CD14-positive monocyte (primary cell): Measurements from ENCODE around the gene FUT8. TPM values are rescaled to one million over a fixed set of nuclear protein-coding genes. Genes with fewer than 3 reads are reported as not detected.

Experiments used
- DNase-seq, 3 donors: peaks; one replicate each; pipeline ENCODE4 v3.0.0-alpha.2; 2011 to 2022
- H2AFZ ChIP-seq: 2 replicates; pipeline ENCODE4 v1.6.0; 2012; ENCODE audit warnings: mild to moderate bottlenecking, low read depth, low read length, inconsistent platforms; ENCODE audit not compliant: insufficient read depth, poor library complexity, severe bottlenecking
- H3K27ac ChIP-seq, 2 donors: 1 replicate in 1 of 2; 2 replicates in 1 of 2; pipeline ENCODE4 v1.5.1; 2012 to 2013; ENCODE audit warnings: low read length in 2 of 2, control low read depth in 1 of 2, inconsistent platforms in 1 of 2, low read depth in 1 of 2, mild to moderate bottlenecking in 1 of 2
- H3K27me3 ChIP-seq, 2 donors: one replicate each; pipeline versions ENCODE4 v1.6.0 to v1.6.1; 2011 to 2013; ENCODE audit warnings: low read length in 2 of 2; ENCODE audit not compliant: control insufficient read depth in 2 of 2, insufficient read depth in 2 of 2
- H3K36me3 ChIP-seq, 2 donors: replicated peaks in 1 of 2; 1 replicate in 1 of 2; 2 replicates in 1 of 2; pipeline versions ENCODE4 v1.5.1 to v1.6.1; 2012 to 2013; ENCODE audit warnings: low read length in 2 of 2, control low read depth in 1 of 2, inconsistent platforms in 1 of 2, mild to moderate bottlenecking in 1 of 2; ENCODE audit not compliant: insufficient read depth in 2 of 2, control insufficient read depth in 1 of 2
- H3K4me1 ChIP-seq, 2 donors: 1 replicate in 1 of 2; 2 replicates in 1 of 2; pipeline versions ENCODE4 v1.5.1 to v1.6.1; 2012 to 2013; ENCODE audit warnings: low read length in 2 of 2, control low read depth in 1 of 2, inconsistent platforms in 1 of 2, mild to moderate bottlenecking in 1 of 2, moderate library complexity in 1 of 2; ENCODE audit not compliant: insufficient read depth in 2 of 2, control insufficient read depth in 1 of 2
- H3K4me2 ChIP-seq: replicated peaks from 2 replicates; pipeline ENCODE3; 2012; ENCODE audit warnings: low read length, moderate library complexity, mild to moderate bottlenecking; ENCODE audit not compliant: poor library complexity, severe bottlenecking; ENCODE audit errors: extremely low read depth
- H3K4me3 ChIP-seq, 3 experiments: fragments of 200-600 bp in 1 of 3; sonication (generic) in 1 of 3; replicated peaks in 1 of 3; 1 replicate in 2 of 3; 2 replicates in 1 of 3; pipeline ENCODE4 v1.5.1; 2011 to 2013; ENCODE audit warnings: low read length in 3 of 3, mild to moderate bottlenecking in 3 of 3, control low read depth in 2 of 3, low read depth in 2 of 3, inconsistent platforms in 1 of 3, moderate library complexity in 1 of 3
- H3K79me2 ChIP-seq: 2 replicates; pipeline ENCODE4 v1.6.0; 2012; ENCODE audit warnings: mild to moderate bottlenecking, control low read depth, inconsistent platforms, low read length, moderate library complexity; ENCODE audit not compliant: insufficient read depth
- H3K9ac ChIP-seq: 2 replicates; pipeline ENCODE4 v1.6.0; 2017; ENCODE audit warnings: low read length, mild to moderate bottlenecking; ENCODE audit not compliant: insufficient read depth, poor library complexity, severe bottlenecking
- H3K9me3 ChIP-seq, 2 donors: replicated peaks in 1 of 2; 1 replicate in 1 of 2; 2 replicates in 1 of 2; pipeline versions ENCODE4 v1.5.1 to v1.6.1; 2012 to 2013; ENCODE audit warnings: low read length in 2 of 2, control low read depth in 1 of 2; ENCODE audit not compliant: control insufficient read depth in 1 of 2, insufficient read depth in 1 of 2
- H4K20me1 ChIP-seq: 2 replicates; pipeline ENCODE4 v1.6.0; 2012; ENCODE audit warnings: mild to moderate bottlenecking, low read length, control low read depth, moderate library complexity; ENCODE audit not compliant: insufficient read depth
- H3K27ac Mint-ChIP-seq, 7 donors: one replicate each; pipeline ENCODE4 v1.8.0; 2020; ENCODE audit warnings: mild to moderate bottlenecking in 7 of 7, mixed read lengths in 7 of 7, moderate library complexity in 6 of 7, inconsistent platforms in 2 of 7
- H3K27me3 Mint-ChIP-seq, 3 donors: one replicate each; pipeline ENCODE4 v1.8.0; 2021 to 2022; ENCODE audit warnings: low read depth in 3 of 3, mild to moderate bottlenecking in 3 of 3, mixed read lengths in 3 of 3, moderate library complexity in 3 of 3, inconsistent platforms in 1 of 3
- H3K36me3 Mint-ChIP-seq, 2 donors: one replicate each; pipeline ENCODE4 v1.8.0; 2020; ENCODE audit warnings: mixed read lengths in 2 of 2, inconsistent platforms in 1 of 2, mild to moderate bottlenecking in 1 of 2
- H3K4me1 Mint-ChIP-seq: one replicate; pipeline ENCODE4 v1.8.0; 2020; ENCODE audit warnings: mild to moderate bottlenecking, mixed read lengths
- H3K4me3 Mint-ChIP-seq, 2 donors: one replicate each; pipeline ENCODE4 v1.8.0; 2020; ENCODE audit warnings: mild to moderate bottlenecking in 2 of 2, mixed read lengths in 2 of 2, moderate library complexity in 1 of 2
- H3K9me3 Mint-ChIP-seq, 7 donors: one replicate each; pipeline ENCODE4 v1.8.0; 2020 to 2022; ENCODE audit warnings: mixed read lengths in 7 of 7, mild to moderate bottlenecking in 6 of 7, moderate library complexity in 6 of 7, inconsistent platforms in 2 of 7
- WGBS: methylation state at CpG from one replicate; pipeline ENCODE4 v1.1.5; 2013; ENCODE audit warnings: missing lambda C conversion rate; ENCODE audit not compliant: insufficient coverage; 5-methylcytosine and 5-hydroxymethylcytosine counted together
- intact Hi-C, 2 donors: fragments of 100-400 bp; cut with micrococcal nuclease; formaldehyde crosslinking; loops; one replicate each; pipeline versions ENCODE4 v1.15.0 to v1.15.1; 2023
- polyA plus RNA-seq, 3 donors: library from polyadenylated mRNA; depleted of rRNA in 1 of 3; unstranded in 2 of 3; stranded (reverse) in 1 of 3; fragments of 300-500 nt in 2 of 3; fragments of >200 nt in 1 of 3; fragmentation: Illumina TruSeq in 2 of 3; gene quantifications; 1 replicate in 2 of 3; 2 replicates in 1 of 3; pipeline ENCODE4 v1.2.3, GENCODE V29; 2012 to 2021
- TF ChIP-seq, protein P1 (sequence below): fragments of 200-600 bp; IDR thresholded peaks from one replicate; pipeline ENCODE4 v1.8.0; 2022; ENCODE audit warnings: antibody characterized with exemption, mild to moderate bottlenecking

The FUT8 gene
- polyA plus RNA-seq, 3 donors, result 1.6 to 5.1 (median 5.0) TPM

DNA sequence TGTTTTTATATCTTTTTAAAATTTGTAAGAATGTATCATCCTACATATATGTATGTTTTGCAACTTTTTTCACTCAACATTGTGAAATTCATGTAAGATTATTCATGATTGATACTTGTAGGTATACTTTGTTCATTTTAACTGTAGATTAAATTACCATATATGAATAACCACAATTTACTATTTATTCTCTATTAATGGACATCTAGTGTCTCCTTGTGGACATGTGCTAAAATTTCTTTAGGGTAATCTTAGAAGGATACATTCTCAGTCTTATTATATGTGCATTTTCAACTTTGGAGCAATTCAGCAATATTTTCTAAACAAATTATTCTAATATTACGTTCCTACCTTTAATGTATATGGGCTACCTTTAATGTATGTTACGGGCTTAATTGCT is 192.4 kb downstream of the FUT8 start:
- no peaks in the 10 kb centered on the region for H4K20me1 ChIP-seq
- no peaks in the 10 kb centered on the region for H3K27me3 ChIP-seq
- H3K27ac ChIP-seq, result no peak overlapping the region
- Mint-ChIP-seq H3K27me3 (no peaks in the 10 kb centered on the region), H3K4me1 (no peaks in the 10 kb centered on the region), H3K4me3 (no peak overlapping the region), H3K27ac (no peak overlapping the region), H3K9me3 (peaks cover 0 to 2% (median 0%) of the 10 kb centered on the region in 7 donors), H3K36me3 (no peaks in the 10 kb centered on the region)
- H3K4me2 ChIP-seq, result no peak overlapping the region
- DNase-seq, result no peak
- intact Hi-C loops, result no loop called here
- no peak overlapping the region for H3K4me3 ChIP-seq
- no peaks in the 10 kb centered on the region for H3K4me1 ChIP-seq
- no peak overlapping the region for H2AFZ ChIP-seq
- no peak overlapping the region for H3K9ac ChIP-seq
- H3K9me3 ChIP-seq, result no peaks in the 10 kb centered on the region
- no CpG with 5 or more reads among the region's 2 CpGs for WGBS
- H3K79me2 ChIP-seq, result no peaks in the 10 kb centered on the region
- TF ChIP-seq, protein P1, sequence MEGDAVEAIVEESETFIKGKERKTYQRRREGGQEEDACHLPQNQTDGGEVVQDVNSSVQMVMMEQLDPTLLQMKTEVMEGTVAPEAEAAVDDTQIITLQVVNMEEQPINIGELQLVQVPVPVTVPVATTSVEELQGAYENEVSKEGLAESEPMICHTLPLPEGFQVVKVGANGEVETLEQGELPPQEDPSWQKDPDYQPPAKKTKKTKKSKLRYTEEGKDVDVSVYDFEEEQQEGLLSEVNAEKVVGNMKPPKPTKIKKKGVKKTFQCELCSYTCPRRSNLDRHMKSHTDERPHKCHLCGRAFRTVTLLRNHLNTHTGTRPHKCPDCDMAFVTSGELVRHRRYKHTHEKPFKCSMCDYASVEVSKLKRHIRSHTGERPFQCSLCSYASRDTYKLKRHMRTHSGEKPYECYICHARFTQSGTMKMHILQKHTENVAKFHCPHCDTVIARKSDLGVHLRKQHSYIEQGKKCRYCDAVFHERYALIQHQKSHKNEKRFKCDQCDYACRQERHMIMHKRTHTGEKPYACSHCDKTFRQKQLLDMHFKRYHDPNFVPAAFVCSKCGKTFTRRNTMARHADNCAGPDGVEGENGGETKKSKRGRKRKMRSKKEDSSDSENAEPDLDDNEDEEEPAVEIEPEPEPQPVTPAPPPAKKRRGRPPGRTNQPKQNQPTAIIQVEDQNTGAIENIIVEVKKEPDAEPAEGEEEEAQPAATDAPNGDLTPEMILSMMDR, result no peak
- no peaks in the 10 kb centered on the region for H3K36me3 ChIP-seq

DNA sequence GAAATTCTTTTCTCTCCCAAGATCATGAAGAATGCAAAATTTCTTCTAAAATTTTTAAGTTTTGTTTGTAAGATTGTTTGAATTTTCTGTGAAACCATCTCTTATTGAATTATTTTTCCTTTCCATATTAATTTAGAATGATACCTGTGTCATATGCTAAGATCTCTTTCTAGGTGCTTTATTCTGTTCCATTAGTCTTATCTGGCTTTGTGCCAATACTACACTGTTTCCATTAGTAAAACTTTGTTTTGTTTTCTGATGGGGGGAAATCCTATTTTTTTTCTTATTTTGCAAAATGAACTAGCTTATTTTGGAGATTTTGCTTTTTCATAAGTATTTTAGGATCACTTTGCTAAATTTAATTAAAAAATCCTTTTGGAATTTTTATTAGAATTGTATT is 193.9 kb downstream of the FUT8 start:
- Histone ChIP-seq H3K36me3 (no peaks in the 10 kb centered on the region), H3K9ac (no peak overlapping the region), H3K27me3 (no peaks in the 10 kb centered on the region), H2AFZ (no peak overlapping the region), H3K27ac (no peak overlapping the region), H3K9me3 (no peaks in the 10 kb centered on the region), H3K4me1 (no peaks in the 10 kb centered on the region), H4K20me1 (no peaks in the 10 kb centered on the region), H3K4me3 (no peak overlapping the region), H3K4me2 (no peak overlapping the region), H3K79me2 (no peaks in the 10 kb centered on the region)
- intact Hi-C loops, result no loop called here
- H3K36me3 Mint-ChIP-seq, result no peaks in the 10 kb centered on the region
- no peaks in the 10 kb centered on the region for H3K4me1 Mint-ChIP-seq
- peaks cover 0 to 2% (median 0%) of the 10 kb centered on the region in 7 donors for H3K9me3 Mint-ChIP-seq
- H3K4me3 Mint-ChIP-seq, result no peak overlapping the region
- no peak for DNase-seq
- no peak overlapping the region for H3K27ac Mint-ChIP-seq
- TF ChIP-seq, protein P1, result no peak
- no peaks in the 10 kb centered on the region for H3K27me3 Mint-ChIP-seq
